ENCODE data around the gene MYO5C.
"Not testable (repeated sequence)": the region's sequence is repeated elsewhere in the genome, so short reads cannot be mapped to it uniquely, and the experiment has no call there.

The MYO5C gene

DNA sequence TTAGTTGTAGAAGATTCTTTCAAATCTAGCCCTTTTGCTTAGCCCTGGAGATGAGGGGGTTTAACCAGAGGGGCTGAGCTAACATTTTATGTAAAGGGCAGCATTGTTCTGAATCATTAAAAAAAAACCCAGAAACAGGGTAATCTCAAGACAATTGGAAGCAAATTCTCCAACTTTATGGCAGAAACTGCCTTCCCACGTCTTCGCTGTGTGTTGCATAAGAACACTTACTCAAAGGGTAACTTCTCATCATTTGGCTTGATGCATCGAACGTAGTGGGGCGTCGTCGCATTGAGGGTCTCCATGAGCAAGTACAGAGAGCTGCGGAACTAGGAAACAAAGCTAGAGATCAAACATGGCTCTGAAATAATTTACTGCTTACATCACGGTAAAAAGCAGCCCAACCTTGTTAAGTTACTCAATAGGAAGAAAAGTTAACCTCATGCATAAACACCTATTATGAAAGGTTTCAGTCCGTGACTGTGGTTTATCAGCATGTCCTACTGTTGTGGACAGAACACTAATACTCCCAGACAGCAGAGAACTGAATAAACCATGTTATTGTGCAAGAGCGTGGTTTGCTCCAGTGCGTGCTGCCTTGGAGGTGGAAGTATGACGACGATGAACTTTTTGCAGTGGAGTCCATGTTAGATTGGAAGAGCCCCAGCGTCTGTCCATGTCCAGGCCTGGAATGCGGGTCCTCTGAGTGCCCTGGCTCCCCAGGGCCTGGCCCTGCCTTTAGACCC is 48.7 kb downstream of the MYO5C start:
- no peak for DNase-seq (ENCODE audit: low spot score)

DNA sequence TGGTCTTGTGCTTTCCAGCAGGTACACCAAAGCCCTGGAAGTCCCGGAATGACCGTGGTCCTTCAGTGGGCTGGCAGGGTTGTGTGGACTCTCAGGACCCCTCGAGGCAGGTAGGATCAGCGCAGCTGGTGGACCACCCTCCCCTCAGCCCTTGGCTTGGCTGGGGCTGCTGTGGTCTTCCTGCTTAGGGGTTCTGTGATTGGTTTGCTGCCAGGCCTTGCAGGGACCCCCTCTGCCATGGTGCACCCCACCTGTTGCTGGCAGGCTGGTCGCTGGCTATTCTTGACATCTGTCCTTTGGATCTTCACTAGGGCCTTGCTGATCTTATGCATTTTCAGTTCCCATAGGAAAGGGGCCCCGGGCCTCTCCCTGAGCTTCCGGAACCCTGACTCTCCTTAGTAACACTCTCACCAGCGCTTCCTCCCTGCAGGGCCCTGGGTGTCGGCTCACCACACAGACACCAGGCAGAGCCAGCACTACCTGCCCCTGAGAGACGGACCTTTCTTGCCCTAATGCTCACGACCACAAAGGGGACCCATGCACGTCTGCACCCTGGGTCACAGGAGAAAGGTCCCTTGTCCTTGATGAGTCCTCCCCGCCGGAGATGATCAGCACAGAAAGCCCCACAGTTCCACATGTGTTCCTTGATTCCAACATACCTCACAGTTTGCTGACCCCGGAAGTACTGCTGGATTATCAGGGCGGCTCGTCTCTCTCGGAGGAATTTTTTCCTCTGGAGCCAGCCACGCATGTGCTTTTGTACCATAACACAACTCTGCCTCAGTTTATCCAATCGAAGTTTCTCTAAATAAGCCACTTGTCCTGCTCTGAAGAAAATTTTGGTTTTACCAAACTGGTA is 51.7 kb downstream of the MYO5C start:
- no peak for DNase-seq (ENCODE audit: low spot score)

DNA sequence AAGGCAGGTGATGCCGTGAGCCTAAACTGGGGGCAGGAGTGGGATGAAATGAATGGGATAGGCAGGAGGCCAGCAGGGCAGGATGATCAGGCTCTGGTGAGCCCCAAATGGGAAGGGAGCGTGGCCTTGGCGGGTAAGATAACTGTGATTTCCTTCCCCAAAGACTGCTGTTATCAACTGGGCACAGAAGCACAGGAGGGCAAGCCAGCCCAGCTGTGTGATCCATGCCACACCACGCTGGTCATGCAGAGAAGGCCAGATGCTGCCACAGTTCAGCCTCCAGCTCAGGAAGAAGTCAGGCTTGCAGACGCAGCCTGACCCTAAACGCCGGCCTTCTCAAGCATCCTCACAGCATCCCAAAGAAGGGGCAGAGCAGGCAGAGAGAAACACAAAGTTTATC is 52.3 kb downstream of the MYO5C start:
- no peak for DNase-seq (ENCODE audit: low spot score)

- DNase-seq (ENCODE audit: low spot score): no peak
These were observed 54.1 kb downstream of the MYO5C start for GRCh38 chr15:52241489-52241888.

GRCh38 chr15:52240166-52240565 is 55.4 kb downstream of the MYO5C start:
- no peak for DNase-seq (ENCODE audit: low spot score)

- DNase-seq (ENCODE audit: low spot score): not testable (repeated sequence)
These were observed 56.5 kb downstream of the MYO5C start for GRCh38 chr15:52238989-52239525.

DNA sequence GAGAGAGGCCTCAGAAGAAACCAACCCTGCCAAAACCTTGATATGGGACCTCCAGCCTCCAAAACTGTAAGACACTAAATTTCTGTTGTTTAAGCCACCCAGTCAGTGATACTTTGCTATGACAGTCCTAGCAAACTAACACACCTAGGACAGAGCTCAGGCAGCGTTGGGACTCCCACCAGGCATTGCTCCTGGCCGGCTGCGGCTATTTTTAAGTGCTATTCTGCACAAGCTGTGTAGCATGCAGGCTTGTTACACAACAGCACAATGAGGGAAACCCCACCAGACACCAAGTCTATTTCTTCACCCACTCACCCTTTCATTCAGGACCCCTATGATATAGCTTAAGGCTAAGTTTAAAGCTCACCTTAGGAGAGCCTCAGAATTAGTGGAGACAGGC is 57.5 kb downstream of the MYO5C start:
- no peak for DNase-seq (ENCODE audit: low spot score)

GRCh38 chr15:52236013-52236412 is 59.6 kb downstream of the MYO5C start:
- no peak for DNase-seq (ENCODE audit: low spot score)

DNA sequence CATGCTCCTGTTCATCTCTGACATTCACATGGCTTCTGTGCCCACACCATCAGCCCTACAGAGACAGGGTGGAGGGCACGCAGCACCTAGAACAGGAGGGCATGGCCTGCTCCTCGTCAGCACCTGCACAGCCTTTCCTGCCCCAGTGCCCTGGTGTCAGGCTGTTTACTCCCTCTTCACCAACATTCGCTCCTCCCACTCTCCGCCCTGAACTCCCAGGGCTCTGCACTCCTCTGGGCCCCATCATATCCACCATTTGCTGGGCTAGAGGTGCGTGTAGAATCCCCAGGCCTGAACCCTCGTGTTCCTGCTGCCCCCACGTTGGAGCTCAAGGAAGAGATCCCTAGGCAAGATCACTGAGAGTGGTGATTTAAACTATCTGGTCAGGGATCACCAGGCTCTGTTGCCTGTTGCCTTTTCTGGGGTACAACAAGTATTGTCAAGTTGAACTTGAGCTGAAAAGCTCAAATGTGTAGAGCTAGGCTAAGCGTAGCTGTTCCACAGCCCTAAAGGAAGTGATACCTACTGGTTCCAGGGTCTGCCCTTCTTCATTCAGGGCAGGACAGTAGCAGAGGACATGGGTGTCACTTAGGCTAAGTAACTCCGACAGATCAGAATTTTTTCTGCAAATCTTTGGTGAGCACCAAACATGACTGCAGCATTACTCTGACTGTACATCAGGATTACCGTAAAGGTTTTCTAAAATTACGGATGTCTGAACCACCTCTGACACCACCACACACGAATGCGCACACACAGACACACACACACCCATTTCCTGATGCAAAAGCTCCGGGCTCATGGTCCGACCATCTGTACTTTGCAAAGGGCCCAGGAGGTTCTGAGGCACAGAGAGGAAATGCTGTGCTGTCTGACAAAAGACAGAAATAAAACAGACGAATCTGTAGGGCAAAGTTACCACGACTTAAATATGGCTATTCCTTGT is 60.7 kb downstream of the MYO5C start:
- DNase-seq (ENCODE audit: low spot score): no peak

GRCh38 chr15:52233405-52233804 is 62.2 kb downstream of the MYO5C start:
- no peak for DNase-seq (ENCODE audit: low spot score)

- no peak for DNase-seq (ENCODE audit: low spot score)
These were observed 63.3 kb downstream of the MYO5C start for GRCh38 chr15:52232327-52232726.

DNA sequence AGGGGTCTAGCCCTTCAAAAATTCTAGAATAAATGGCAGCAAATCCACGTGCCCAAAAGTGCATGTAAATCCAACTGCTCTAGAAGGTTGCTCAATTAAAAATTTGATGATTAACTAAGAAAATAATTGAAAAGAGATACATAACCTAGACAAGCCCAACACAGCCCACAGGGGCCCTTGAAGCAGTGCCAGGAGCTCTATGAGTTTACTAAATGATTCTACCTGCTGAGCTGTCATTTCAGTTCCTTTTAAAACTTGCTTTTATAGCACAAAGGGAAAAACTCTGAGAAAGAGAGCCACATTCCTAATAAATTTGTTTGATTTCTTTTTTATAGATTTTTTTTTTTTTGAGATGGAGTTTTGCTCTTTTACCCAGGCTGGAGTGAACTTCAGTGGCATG is 65.5 kb downstream of the MYO5C start:
- DNase-seq (ENCODE audit: low spot score): no peak

DNA sequence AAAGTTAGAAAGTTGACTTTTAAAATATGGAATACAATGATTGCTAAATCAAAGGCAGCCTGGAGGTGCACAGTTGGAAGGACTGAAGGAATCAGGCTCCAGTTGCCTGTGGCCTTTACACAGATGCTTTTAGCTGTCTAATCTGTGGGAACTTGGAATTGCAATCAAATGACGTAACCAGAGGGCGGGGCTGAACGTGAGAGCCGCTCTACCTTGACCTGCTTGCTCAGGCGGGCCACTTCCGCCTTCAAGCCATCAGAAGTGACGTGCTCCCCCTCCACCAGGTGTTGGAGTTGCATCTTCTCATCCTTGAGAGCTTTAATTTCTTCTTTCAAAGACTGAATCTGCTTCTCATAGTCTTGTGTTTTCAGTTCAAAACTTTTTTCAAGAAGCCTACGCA is 66.7 kb downstream of the MYO5C start:
- no peak for DNase-seq (ENCODE audit: low spot score)

DNA sequence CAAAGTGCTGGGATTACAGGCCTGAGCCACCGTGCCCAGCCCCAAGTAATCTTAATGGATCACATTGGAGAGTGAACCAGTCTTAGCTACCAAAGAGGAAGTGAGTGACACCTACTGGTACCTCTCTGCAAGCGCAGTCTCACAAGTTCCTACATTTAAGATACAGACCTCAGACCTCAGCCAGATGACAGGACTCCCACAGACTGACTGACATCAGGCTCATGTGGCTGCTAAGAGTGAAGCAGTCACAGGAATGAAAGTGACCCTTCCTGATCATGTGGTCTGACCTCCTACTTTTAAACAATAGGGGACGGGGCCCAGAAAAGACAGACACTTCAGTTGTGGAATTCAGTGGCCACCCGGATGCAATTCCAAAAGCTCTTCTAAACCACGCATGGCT is 68.1 kb downstream of the MYO5C start:
- DNase-seq (ENCODE audit: low spot score): peak; percentile 79

DNA sequence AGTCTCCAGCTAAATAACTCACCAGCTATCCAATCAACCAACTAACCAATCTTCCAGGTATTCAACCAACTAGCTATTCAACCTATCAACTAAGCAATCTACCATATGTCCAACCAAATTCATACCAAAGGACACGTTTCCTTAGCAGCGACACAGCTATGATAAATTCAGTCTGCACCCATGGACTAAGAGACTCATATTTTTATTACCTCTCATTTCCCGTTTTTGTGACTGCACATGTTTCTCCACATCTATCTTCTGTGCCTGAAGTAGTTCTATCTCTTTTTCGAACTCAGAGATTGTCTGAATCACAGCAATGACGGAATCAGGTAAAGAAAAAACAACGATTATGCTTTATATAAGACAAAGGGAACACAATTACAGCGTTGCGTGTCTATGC is 70.4 kb downstream of the MYO5C start:
- no peak for DNase-seq (ENCODE audit: low spot score)

GRCh38 chr15:52224211-52224610 is 71.4 kb downstream of the MYO5C start:
- DNase-seq (ENCODE audit: low spot score): no peak

DNA sequence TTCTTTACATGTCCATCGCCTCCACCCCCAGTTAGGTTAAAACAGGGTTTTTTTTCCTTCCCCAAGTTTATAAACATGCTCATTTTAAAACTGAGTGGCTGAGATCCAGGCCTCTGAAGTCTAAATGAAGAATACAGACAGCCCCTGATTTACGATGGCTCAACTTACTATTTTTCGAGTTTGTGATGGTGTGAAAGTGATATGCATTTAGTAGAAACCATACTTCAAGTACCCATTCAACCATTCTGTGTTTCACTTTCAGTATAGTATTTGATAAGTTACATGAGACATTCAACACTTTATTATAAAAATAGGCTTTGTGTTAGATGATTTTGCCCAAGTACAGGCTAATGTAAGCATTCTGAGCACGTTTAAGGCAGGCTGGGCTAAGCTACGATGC is 73.9 kb downstream of the MYO5C start:
- DNase-seq (ENCODE audit: low spot score): no peak

DNA sequence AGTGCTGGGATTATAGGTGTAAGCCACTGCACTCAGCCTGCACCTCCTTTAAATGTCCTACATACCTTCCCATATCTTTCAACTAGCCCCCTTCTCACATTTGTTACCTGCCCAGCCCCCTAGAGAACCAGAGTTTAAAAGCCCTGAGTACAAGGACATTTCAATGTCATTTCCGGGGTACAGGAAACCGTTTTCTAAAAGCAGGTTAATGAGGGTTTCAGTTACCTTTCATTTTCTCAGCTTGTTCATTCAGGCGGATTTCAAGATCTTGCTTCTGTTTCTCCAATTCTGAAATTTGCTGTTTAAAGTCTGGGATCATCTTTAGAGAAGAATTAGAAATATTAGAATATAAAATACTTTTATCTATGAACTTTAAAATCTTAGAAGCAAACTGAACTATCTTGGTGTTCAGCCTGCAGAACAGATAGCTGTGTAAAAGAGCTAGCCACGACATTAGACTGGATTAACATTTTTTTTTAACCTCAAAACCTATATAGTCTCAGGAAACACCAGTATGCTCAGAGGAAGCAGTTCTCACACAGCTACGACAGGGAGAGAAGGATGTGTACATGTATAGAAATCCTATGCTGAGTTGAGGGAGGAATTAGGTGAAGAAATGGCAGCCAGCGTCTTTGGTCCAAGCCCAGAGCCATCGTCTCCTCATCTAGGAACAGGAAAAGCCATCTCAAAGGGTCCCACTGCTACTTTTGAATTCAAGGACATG is 74.5 kb downstream of the MYO5C start:
- no peak for DNase-seq (ENCODE audit: low spot score)

DNA sequence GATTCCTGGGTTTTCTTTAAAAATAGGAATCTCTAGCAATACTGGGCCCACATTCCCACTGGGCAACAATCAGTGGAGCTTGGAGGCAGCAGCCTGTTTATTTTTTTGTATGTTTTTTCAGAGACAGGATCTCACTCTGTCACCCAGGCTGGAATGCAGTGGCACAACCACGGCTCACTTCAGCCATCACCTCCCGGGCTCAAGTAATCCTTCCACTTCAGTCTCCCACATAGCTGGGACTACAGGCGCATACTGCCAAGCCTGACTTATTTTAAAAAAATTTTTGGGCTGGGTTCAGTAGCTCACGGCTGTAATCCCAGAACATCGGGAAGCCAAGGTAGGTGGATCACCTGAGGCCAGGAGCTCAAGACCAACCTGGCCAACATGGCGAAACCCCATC is 75.4 kb downstream of the MYO5C start:
- no peak for DNase-seq (ENCODE audit: low spot score)

DNA sequence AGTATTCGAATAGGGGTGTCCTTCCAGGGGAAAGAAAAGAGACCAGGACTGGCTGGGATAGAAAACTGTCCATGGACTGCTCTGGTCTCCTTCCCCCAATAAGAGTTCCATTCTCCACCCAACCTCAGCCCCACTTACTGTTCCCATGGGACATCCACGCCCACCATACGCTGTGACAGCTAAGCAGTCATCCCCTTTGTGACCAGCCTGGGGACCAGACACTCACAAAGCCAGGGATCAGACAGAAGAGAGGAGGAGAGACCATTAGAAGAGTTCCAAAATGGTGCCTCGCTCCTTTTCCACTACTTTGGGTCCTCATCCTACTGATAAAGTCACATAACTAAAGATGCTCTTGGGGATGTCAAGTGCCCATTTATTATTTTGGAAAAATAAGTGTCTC is 76.8 kb downstream of the MYO5C start:
- no peak for DNase-seq (ENCODE audit: low spot score)

- no peak for DNase-seq (ENCODE audit: low spot score)
These were observed 77.2 kb downstream of the MYO5C start for GRCh38 chr15:52218371-52218770.
